NOMO-1 treated with DMSO at 0.1 percent for 48 hours (cell line): ENCODE results near the gene CD9.
"Not testable (repeated sequence)": the region's sequence is repeated elsewhere in the genome, so short reads cannot be mapped to it uniquely, and the experiment has no call there.

ENCODE experiments used
- DNase-seq: peaks from one replicate; lab custom pipeline; 2025; ENCODE audit not compliant: unreplicated experiment; lab: John Stamatoyannopoulos, UW

CD9 gene

GRCh38 chr12:6180268-6181051 lies 19.7 kb upstream of the CD9 start:
- DNase-seq = no peak

- DNase-seq = no peak
Measured at GRCh38 chr12:6181166-6181565, 19.0 kb upstream of the CD9 start.

GRCh38 chr12:6181583-6182278 lies 18.5 kb upstream of the CD9 start:
- no peak for DNase-seq

GRCh38 chr12:6182279-6182898 lies 17.8 kb upstream of the CD9 start:
- no peak for DNase-seq

GRCh38 chr12:6183689-6184428 lies 16.3 kb upstream of the CD9 start:
- DNase-seq = no peak

GRCh38 chr12:6185961-6186827 lies 14.0 kb upstream of the CD9 start:
- no peak for DNase-seq

GRCh38 chr12:6187948-6188793 lies 12.0 kb upstream of the CD9 start:
- DNase-seq = no peak

- DNase-seq = no peak
Measured at GRCh38 chr12:6189028-6189427, 11.2 kb upstream of the CD9 start.

- not testable (repeated sequence) for DNase-seq
Measured at GRCh38 chr12:6189952-6190598, 10.1 kb upstream of the CD9 start.

GRCh38 chr12:6190767-6191530 lies 9.3 kb upstream of the CD9 start:
- DNase-seq = not testable (repeated sequence)

GRCh38 chr12:6192604-6193380 lies 7.4 kb upstream of the CD9 start:
- no peak for DNase-seq

GRCh38 chr12:6193853-6194815 lies 6.1 kb upstream of the CD9 start:
- DNase-seq = peak; percentile 47

- peak; percentile 34 for DNase-seq
Measured at GRCh38 chr12:6195665-6196535, 4.3 kb upstream of the CD9 start.

GRCh38 chr12:6198051-6198450 lies 2.1 kb upstream of the CD9 start:
- no peak for DNase-seq

- DNase-seq = no peak
Measured at GRCh38 chr12:6198556-6198955, 1.6 kb upstream of the CD9 start.
